GM21515 (cell line): ENCODE data around the gene PLXNA2.

Experiments used
- ATAC-seq: cut with Tn5 transposase; IDR thresholded peaks from one replicate; pipeline ENCODE4 v1.9.1; 2021; ENCODE audit not compliant: unreplicated experiment

PLXNA2 gene

DNA sequence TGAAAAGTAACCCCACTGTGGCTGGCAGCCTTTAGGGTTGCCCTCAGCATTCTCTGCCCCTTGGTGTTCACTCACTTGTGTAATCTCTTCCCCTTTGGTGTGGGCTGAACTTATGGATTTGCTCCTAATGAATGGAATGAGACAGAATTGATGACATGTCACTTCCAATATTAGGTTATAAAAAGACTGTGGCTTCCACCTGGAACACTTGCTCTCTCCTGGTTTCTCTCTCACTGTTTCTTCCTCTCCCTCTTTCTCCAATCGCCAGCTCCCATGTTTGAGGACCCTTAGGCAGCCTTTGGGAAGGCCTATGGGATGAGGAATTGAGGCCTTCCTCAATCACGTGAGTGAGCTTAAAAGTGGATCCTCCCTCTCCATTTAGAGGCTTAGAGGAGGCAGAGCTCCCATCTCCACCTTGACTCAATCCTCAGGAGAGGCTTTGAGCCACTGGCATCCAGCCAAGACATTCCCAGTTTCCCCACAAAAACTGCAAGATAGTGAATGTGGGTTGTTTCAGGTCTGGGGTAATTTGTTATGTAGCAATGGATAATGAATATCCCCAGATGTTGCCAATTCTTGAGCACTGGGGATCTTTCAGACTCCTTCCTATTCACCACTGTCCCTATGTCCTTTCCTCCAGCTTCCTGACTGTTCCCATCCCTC, 237.8 kb downstream of the PLXNA2 start:
- no peak for ATAC-seq

DNA sequence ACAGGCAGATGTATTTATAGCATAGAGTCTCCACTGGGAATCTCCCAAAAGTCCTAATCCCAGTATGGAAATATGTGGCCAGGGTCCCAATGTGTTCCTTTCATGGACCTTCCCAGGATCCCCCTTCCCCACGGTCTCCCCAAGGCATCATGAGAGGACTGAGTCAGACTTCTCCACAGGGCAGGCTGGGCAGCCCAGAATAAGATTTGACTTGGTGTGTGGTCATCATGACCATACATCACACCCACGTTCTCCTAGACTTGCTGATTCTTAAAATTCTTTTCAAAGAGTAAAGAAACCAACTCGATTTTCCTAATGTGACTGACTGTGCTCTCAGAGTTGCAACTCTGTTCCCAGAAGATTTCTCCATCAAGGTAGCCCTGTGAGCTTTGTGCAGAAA, 239.3 kb downstream of the PLXNA2 start:
- ATAC-seq, result no peak

DNA sequence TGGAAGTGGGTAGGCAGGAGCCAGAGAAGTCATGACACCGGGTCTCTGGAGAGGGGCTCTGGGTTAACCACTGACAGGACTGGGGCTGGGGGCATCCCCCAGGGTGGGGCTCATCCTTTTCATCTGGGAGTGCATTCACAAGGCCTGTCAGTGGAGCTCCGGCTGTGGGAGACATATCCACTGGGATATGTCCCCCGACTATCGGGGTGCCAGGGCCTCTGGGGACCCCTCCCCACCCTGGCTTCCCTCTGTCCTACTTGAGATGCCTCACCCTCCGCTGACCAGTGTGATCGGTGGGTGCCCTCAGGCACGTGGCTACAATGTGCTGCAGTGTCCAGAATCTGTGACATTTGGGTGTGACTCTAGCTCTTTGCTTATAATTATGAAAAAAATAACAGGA, 240.9 kb downstream of the PLXNA2 start:
- ATAC-seq, result no peak

DNA sequence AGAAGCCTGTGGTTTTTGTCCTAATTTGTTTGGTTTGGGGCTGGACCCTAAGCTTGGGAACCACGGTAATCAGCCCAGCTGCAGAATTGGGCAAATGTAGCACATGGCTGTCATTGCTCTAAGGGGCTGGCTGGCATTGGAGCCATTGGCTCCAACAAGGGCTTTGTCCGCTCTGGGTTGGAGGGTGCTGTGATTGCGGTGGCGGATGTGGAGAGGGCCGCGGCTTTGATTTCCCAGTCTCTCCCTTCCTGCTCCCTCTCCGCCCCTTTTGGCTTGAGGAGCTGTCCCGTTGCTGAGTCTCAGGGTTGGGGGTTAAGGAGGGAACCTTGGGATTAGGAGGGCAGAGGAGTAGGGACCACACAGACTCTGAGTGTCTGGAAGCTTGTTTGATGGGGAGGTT, 241.5 kb downstream of the PLXNA2 start:
- no peak for ATAC-seq

DNA sequence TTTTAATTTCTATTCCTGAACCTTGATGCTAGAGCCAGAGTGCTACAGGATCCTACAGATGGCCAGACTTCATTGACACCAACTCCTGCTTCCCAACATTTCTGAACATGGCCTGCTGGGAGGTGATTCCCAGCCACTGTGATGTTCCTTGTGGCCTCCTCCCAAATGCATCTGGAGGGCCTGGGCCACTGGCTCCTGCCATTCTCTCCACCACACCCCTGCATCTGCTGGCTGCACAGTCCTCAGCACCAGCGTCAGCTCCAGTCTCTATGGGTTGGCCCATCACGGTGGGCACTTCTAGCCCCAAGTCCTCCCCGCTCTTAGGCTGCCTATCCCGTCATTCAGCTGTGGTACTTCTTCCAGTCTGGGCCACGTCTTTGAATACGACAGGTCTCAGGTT, 242.1 kb downstream of the PLXNA2 start:
- no peak for ATAC-seq

DNA sequence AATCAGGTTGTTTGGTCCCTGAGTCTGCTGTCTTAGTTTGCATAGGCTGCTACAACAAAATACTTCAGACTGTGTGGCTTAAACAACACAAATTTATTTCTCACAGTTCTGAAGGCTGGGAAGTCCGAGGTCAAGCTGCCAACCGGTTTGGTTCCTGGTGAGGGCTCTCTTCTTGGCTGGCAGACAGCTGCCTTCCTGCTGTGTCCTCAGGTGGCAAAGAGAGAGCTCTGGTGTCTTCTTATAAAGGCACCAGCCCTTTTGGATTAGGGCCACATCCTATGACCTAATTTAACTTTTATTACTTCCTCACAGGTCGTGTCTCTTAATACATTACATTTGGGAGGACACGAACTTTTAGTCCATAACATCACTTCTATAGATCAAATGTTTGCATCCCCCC, 243.7 kb downstream of the PLXNA2 start:
- ATAC-seq, result no peak

DNA sequence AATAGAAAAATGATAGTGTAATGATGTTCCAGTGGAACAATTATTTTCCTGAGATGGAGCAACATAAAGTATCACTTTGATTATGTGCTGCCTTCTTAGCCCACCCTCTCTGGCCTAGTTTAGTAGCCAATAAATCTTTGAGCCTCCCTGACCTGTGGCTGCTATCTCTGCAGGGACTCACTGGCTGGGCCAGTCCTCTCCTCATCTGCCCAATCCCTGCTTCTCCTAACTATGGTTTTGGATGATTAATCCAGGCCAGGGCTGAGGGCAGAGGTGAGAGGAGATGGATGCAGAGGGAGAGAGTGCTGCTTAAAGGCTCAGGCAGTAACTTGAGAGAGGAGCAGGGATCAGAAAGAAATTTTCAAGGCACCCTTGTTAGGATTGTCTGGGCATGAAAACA, 244.2 kb downstream of the PLXNA2 start:
- no peak for ATAC-seq

DNA sequence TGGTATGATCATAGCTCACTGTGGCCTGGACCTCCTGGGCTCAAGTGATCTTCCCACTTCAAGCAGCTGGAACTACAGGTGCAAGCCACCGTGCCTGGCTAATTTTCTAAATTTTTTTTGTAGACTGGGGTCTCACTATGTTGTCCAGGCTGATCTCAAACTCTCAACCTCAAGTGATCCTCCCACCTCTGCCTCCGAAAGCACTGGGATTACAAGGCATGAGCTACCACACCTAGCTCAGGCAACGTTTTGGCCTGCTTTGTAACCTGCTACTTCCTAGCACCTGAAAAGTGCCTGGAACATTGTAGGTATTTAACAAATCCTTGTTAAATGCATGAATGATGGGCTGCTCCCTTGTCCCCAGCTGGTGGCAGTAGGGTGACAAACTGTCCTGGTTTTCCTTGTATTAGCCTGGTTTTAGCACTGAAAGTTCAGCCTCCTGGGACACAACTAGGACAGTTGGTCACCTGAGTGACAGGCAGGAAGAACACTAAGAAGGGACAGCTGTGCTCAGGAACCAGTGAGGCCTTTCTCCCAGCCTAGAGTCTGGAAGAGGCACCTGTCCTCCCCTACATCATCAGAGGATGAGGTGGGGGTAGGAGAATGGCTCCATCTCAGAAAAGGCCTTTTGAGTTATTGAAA, 244.8 kb downstream of the PLXNA2 start:
- ATAC-seq, result no peak

DNA sequence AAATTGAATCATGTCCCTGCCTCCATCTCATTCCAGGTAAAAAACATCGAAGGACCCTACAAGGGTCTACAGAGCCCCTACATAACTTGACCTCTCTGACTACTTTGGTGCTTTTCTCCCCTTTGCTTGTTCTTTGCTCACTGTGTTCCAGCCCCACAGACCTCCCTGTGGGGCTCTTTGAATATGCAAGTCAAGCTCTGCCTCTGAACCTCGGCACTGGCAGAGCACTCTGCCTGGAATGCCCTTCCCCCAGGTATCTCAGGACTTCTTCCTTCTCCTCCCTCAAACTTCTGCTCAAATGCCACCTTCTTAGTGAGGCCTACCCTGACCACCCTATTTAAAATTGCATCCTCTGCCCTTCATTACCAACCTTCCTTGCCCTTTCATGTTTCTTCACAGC, 245.5 kb downstream of the PLXNA2 start:
- no peak for ATAC-seq

DNA sequence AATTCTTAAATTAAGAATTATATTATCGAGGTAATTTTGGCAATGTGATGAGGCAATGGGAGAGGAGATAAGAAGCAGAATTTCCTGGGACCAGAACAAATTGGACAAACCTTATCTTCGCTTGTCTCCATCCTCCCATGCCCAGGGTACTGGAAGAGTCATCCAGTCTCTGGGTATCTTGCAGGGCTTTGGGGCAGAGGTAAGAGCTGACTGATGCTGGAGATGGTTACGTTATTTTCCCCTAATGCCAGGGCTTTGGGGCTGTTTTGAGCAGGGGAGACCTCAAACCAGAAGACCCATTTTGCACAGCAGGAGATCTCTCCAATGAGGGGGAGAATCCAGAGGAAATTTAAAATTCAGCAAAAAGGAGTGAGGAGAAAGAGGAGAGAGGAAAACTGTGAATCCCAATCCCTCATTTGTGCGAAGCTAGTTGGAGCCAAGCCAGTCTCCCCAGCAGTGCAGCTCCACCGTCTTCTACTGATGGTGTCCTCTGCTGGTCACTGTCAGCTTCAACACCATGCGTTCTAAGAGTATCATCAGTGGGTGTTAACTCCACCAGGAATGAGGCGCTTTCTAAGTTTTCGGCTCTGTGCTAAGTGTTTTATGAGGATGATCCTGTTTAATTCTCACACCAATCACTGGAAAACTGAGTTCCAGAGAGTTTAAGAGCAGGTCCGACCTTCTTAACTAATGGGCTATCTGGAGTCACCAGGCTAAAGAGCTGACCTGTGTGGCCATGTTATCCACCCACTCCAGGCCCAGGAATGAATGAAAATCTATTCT, 246.5 kb downstream of the PLXNA2 start:
- peak; percentile 68 for ATAC-seq

DNA sequence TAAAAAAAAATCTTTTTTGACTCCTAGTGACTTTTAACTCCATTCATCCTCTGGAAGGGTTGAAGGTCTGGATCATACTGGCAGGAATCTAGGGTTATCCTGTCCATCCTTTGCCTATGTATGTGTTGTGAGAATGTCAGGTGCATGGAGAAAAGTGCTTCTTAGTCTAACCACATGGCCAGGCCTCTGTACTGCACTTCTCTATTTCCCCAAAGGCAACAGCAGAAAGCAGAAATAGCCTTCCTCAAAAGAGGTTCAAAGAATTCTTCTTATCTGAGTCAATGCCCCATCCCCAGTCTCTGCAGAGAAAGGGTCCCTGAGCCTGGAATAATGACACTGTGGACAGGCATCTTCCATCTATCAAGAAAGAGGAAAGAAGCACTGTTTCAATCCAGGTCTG, 247.5 kb downstream of the PLXNA2 start:
- ATAC-seq, result no peak

DNA sequence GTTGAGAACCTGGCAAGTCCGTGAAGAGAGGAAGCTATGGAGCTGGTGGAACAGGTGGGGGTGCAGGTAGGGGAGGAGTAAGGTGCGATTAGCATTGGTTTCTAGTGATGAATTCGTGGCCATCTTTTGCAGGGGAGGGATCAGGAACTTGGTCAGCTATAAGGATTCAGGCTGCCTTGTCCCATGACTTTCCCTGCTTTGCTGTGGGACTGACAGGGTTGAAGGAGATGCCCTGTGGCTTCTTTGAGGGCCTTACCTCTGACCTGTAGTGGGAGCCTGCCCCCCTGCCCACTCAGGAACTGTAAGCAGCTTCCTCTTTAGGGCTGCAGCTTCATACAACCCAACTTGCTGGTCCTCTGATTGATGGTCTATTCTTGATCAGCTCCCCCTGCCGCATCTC, 248.6 kb downstream of the PLXNA2 start:
- ATAC-seq, result no peak

DNA sequence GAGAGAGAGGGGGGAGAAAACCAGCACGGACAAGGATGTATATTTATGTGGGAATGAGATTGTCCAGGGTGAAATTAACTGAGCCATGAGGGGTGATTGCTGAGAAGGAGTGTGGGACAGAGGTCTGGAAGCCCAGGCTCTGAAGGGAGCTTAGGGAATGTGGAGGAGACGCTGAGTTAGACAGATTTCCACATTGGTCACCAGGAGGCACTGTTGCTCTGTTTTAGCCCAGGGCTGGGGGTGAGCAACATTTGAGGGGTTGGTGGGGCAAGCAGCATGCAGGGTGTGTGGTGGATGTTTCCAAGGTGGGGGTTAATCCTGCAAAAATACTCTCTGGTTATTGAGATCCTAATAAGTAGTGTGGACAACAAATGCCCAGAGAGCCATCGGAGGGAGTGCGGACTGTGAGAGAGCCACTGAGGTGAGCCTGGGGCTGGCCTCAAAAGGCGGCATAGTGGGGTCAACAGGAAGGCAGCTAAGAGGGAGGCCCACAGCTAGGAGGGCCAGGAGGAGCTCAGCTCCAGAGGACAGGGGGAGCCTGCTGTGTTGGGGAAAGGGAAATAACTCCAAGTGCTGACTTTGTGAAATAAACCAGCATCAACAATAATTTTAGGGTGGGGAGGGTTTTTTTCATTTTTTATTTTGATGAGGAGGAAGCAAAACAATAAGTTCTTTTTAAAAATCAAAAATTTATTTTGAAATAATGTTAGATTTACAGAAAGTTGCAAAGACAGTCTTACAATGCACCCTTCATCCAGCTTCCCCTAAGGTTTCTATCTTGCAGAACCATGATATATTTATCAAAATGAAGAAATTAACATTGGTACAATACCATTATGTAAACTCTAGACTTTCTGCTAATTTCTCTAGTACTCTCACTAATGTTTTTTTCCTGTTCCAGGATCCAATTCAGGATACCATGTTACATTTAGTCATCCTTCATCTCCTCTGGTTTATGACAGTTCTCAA, 250.4 kb downstream of the PLXNA2 start:
- no peak for ATAC-seq

DNA sequence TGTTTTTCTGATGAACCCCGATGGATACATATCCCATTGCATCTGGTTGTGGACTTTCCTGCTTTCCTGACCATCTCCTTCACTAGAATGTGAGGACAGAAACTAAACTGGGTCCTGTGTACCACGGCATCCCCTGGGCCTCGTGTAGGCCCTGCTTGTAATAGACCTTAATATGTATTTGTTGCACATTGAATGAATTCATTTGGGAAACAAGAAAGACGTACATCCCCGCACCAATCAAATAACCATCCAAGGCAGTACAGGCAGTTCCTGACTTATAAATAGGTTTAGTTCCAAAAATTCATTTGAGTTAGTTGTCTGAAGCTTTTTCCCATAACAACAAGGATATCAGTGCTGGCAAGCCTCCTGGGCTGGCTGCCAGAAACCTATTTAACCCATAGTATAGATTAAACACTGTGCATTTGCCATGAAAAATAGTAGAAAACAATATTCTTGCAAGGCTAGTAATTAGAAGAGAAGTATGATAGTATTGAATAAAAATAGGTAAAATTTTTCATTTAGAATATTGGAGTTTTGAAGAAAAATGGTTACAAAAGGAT, 251.4 kb downstream of the PLXNA2 start:
- ATAC-seq, result no peak

DNA sequence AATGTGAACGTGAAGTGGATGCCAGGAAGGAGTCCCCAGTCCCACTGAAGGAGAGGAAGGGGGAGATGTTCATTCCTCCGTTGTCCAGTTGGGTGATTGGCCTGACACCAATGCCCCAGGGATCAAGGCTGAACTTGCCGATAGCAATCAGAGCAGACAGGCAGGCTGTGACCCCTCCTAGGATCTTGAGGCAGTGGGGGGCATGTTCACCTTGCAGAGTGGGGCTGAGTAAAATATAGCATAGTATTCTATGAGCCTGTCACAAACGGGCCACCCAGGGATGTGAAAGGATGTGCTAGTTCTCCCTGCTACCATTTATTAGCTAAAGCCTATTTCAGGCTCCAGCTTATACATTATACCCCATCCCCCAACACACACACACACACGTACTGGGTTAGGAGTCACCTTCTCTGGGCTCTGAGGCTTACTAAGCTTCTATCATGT, 252.6 kb downstream of the PLXNA2 start:
- no peak for ATAC-seq

DNA sequence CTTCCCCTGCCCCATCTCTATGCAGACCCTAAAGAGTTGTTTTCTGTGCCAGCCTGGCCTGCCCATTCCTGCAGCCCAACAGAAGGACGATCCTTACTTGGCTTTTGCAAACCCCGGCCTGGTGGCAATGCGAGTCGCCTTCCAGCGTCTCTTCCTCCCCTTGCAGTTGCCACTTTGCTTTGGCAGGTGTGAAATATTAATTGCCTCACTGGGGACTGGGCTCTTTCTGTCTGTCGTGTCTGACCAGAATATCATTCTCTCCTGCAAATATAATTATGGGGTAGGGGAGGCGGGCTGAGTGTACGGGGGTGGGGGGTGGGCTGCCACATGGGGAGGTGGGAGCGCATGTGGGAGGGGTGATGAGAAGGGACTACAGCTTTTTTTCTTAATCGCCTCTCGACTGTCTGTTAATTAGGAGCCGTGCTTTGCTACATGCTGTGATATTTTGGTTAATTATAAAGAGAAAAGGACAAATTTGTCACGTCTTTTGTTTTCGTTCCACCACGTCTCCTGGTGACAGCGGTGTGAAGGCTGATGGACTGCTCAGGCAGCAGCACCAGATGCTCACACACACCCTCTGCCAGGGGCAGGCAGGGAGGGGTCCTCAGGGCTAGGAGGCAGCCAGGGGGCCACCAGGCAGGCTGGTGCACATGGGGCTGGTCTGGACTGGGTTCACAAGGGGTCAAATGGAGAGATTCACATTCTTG, 253.2 kb downstream of the PLXNA2 start:
- ATAC-seq, result no peak

DNA sequence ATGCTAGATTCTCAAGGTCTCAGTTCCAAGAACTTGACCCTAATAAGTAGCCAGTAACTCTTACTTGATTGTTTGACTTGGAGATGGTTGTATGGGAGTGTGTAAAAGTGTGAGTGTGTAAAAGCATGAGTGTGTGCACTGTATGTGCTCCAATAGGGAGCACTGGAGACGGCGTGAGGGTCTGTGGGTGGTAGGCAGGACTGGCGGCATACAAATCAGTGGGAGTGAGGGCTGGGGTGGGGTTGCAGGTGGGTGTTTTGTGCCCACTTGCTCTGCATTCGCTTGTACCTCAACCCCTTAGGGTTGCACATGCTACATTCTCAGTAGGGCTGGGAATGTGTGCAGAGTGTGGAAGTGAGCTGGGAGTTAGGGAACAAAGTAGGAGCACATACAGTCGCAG, 253.7 kb downstream of the PLXNA2 start:
- no peak for ATAC-seq

DNA sequence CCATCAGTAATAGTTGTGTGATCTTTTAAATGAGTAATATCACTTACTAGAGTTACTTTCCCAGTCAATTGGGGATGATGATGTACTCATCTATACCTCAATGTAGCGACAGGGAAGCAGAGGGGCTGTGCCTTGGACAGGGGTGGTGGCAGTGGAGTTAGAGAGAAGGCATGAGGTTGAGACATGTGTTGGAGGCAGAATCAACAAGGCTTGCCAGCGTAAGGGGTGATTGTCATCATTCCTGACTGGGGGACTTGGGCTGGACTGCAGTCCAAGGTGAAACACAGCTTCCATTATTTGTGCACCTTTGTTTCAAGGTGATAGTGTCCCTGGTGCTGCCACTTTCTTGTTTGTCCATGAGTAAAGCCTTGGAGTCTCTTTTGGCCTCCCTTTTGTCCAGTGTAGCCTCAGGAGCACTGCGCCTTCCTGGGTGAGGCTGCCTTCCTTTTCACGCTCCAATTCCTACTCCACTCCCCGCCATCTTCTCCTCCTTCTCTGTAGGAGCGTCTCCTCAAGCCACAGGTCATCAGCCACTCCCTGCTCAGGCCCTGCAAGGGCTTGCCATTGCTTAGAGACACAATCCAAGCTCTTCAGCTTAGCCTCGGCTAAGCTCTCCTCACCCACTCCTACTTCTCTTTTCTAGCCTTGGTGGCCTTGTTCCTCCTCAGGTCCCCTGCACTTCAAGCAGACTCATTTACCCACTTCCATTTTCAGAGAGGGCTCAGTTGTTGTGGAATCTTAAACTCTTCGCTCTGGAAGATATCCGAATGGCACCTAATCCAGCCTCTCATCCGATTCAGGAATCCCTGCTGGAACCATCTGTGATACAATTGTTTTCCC, 255.6 kb downstream of the PLXNA2 start:
- ATAC-seq, result no peak

DNA sequence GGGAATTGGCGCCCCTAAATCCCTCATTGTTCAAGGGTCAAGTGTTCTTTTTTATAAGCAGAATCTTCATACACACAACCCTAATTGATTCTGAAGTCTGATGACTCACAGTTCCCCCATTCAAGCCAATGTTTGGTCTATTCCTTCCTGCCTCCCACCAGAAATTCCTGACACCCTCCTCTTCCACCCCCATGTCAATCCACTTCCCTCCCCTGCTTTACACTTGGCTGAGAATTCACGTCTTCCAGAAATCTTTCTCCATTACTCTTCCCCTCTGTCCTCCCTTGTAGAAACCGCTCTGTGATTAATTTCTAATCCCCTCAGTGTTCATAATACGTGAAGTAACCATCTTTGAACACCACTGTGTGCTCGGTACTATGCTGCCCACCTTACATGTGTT, 257.0 kb downstream of the PLXNA2 start:
- ATAC-seq, result no peak
